ENCODE data around the gene TRAF2. TPM values are rescaled to one million over a fixed set of nuclear protein-coding genes. Genes with fewer than 3 reads are reported as not detected.

TRAF2 gene
- total and polyA plus RNA-seq, 2 donors (not counting 3 experiments of a cell fraction or from before 2014, with no cell fraction given) = 10.9 to 23.1 TPM

DNA sequence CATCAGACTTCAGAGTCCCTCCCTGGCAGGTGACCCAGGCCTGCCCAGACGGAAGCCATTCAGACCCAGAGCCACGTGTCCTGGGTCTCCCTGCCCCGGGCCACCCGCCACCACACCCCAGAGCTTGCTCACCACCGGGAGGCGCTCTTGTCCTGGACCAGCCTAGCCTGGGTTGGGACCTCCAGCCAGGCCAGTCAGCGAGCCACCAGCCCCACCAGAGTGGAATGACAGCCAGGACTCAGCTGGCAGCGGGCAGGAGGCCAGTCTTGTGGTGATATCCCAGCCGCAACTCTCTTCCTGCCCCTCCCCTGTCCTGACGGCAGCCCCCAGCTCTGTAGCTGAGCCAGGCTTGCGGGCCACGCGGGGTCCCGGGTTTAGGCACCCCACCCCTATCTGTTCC, 89.3 kb downstream of the TRAF2 start:
- H2AFZ ChIP-seq (ENCODE audit: low read depth, low read length) = no peak overlapping the region

More for the DNA sequence above, 89.3 kb downstream of the TRAF2 start:
- no peak for TF ChIP-seq FOS (IDR thresholded peaks at IDR 0.05; ENCODE audit: borderline replicate concordance, insufficient read depth, low read length)
- peak; percentile 24 to 35 for TF ChIP-seq CTCF (IDR thresholded peaks at IDR 0.05; ENCODE audit: extremely low read depth in 1 of 2, insufficient read depth in 1 of 2, low read depth in 1 of 2, low read length in 2 of 2)
- Histone ChIP-seq H3K4me3 (replicated peaks in 1 of 3; ENCODE audit: insufficient read depth in 1 of 3, low read depth in 1 of 3, low read length in 3 of 3) (no peak overlapping the region), H3K4me1 (ENCODE audit: control insufficient read depth, extremely low read depth, insufficient read depth, low read length) (no peaks in the 10 kb centered on the region), H3K27ac (ENCODE audit: insufficient read depth, low read depth, low read length) (no peak overlapping the region), H3K4me2 (ENCODE audit: insufficient read depth, low read length) (no peak overlapping the region), H3K36me3 (ENCODE audit: control insufficient read depth in 2 of 2, extremely low read depth in 1 of 2, insufficient read depth in 2 of 2, low read length in 2 of 2) (no peaks in the 10 kb centered on the region), H3K9me3 (replicated peaks; ENCODE audit: control insufficient read depth, insufficient read depth, low read length) (no peaks in the 10 kb centered on the region), H3K79me2 (ENCODE audit: control insufficient read depth, insufficient read depth, low read length) (no peaks in the 10 kb centered on the region), H3K27me3 (ENCODE audit: control insufficient read depth in 2 of 2, insufficient read depth in 2 of 2, low read length in 2 of 2) (no peaks in the 10 kb centered on the region), H3K9me1 (replicated peaks; ENCODE audit: control insufficient read depth, extremely low read depth, insufficient read depth, low read length) (no peaks in the 10 kb centered on the region), H3K9ac (replicated peaks; ENCODE audit: extremely low read depth, insufficient read depth, low read length) (no peak overlapping the region), H4K20me1 (replicated peaks; ENCODE audit: control insufficient read depth, extremely low read depth, insufficient read depth, low read length) (no peaks in the 10 kb centered on the region)
- no TSS peak for BruUV-seq (replicated peaks)
- DNase-seq (ENCODE audit: low read depth, low spot score) = no peak
- CTCF ChIA-PET = interaction anchor here (1.2 to 1.8 kb wide), 5 partner anchors 11 to 60 kb away, joined by 5 to 9 read pairs (median 6); partner anchors contain the start of gene PAXX
- dilution Hi-C loops (cut with MboI; ENCODE audit: extremely low pct_ligation_motif_present, low sequenced_read_pairs) (no loop called here), intact Hi-C loops (cut with micrococcal nuclease) (no loop called here)
- POLR2A ChIA-PET = no interaction called here
- no peak for FAIRE-seq

Small RNA genes within 50 kb of the gene (microRNA-seq; reads per million reads assigned to microRNA genes)
- 1.2 reads per million for gene MIR4479 (ENCODE audit: borderline number of aligned reads, borderline replicate concordance)

Small RNA genes within 50 kb of the gene (small RNA-seq; reads per million reads assigned to genes)
- gene MIR4479 (ENCODE audit: insufficient read depth, insufficient read length, low read depth, low replicate concordance) = not detected

Other genes with a start within 250 kb of the TRAF2 start
- gene EGFL7, start 223.6 kb upstream of the TRAF2 start, total RNA-seq = 1,042 and 1,043 TPM in 2 replicates
- gene EGFL7, start 223.6 kb upstream of the TRAF2 start, polyA plus RNA-seq = 1,377 and 1,605 TPM in 2 replicates
- 43.0 and 45.5 TPM in 2 replicates for gene AGPAT2, start 199.1 kb upstream of the TRAF2 start, total RNA-seq
- 55.3 and 72.1 TPM in 2 replicates for gene AGPAT2, start 199.1 kb upstream of the TRAF2 start, polyA plus RNA-seq
- gene DIPK1B, start 173.9 kb upstream of the TRAF2 start, total RNA-seq = 242 and 253 TPM in 2 replicates
- 441 and 642 TPM in 2 replicates for gene DIPK1B, start 173.9 kb upstream of the TRAF2 start, polyA plus RNA-seq
- not detected in 2 replicates for gene LCN10, start 143.6 kb upstream of the TRAF2 start, total RNA-seq
- gene LCN10, start 143.6 kb upstream of the TRAF2 start, polyA plus RNA-seq = not detected in 2 replicates
- not detected in 2 replicates for gene LCN6, start 138.0 kb upstream of the TRAF2 start, total RNA-seq
- 0.17 TPM in 1 of 2 replicates, not detected in the other for gene LCN6, start 138.0 kb upstream of the TRAF2 start, polyA plus RNA-seq
- not detected in 2 replicates for gene LCN8, start 128.3 kb upstream of the TRAF2 start, total RNA-seq
- not detected in 2 replicates for gene LCN8, start 128.3 kb upstream of the TRAF2 start, polyA plus RNA-seq
- not detected in 2 replicates for gene LCN15, start 122.0 kb upstream of the TRAF2 start, total RNA-seq
- gene LCN15, start 122.0 kb upstream of the TRAF2 start, polyA plus RNA-seq = not detected in 2 replicates
- gene TMEM141, start 95.2 kb upstream of the TRAF2 start, total RNA-seq = 43.2 and 44.9 TPM in 2 replicates
- 129 and 146 TPM in 2 replicates for gene TMEM141, start 95.2 kb upstream of the TRAF2 start, polyA plus RNA-seq
- gene CCDC183, start 90.2 kb upstream of the TRAF2 start, total RNA-seq = 0.37 TPM in 1 of 2 replicates, not detected in the other
- 0.50 and 0.60 TPM in 2 replicates for gene CCDC183, start 90.2 kb upstream of the TRAF2 start, polyA plus RNA-seq
- gene RABL6, start 78.6 kb upstream of the TRAF2 start, total RNA-seq = 112 TPM in 2 replicates
- gene RABL6, start 78.6 kb upstream of the TRAF2 start, polyA plus RNA-seq = 60.8 and 61.3 TPM in 2 replicates
- 1.3 and 1.7 TPM in 2 replicates for gene AJM1, start 44.0 kb upstream of the TRAF2 start, total RNA-seq
- gene AJM1, start 44.0 kb upstream of the TRAF2 start, polyA plus RNA-seq = 0.30 and 0.32 TPM in 2 replicates
- 139 and 165 TPM in 2 replicates for gene PHPT1, start 37.1 kb upstream of the TRAF2 start, total RNA-seq
- gene PHPT1, start 37.1 kb upstream of the TRAF2 start, polyA plus RNA-seq = 319 and 376 TPM in 2 replicates
- gene MAMDC4, start 34.2 kb upstream of the TRAF2 start, total RNA-seq = 7.2 and 7.7 TPM in 2 replicates
- 3.6 and 4.7 TPM in 2 replicates for gene MAMDC4, start 34.2 kb upstream of the TRAF2 start, polyA plus RNA-seq
- gene EDF1, start 20.2 kb upstream of the TRAF2 start, total RNA-seq = 356 and 388 TPM in 2 replicates
- gene EDF1, start 20.2 kb upstream of the TRAF2 start, polyA plus RNA-seq = 411 and 478 TPM in 2 replicates
- 95.6 and 97.3 TPM in 2 replicates for gene FBXW5, start 58.2 kb downstream of the TRAF2 start, total RNA-seq
- gene FBXW5, start 58.2 kb downstream of the TRAF2 start, polyA plus RNA-seq = 151 and 209 TPM in 2 replicates
- gene C8G, start 58.7 kb downstream of the TRAF2 start, total RNA-seq = 1.4 and 1.9 TPM in 2 replicates
- 0.47 and 0.70 TPM in 2 replicates for gene C8G, start 58.7 kb downstream of the TRAF2 start, polyA plus RNA-seq
- gene LCN12, start 65.8 kb downstream of the TRAF2 start, total RNA-seq = 0.35 TPM in 1 of 2 replicates, not detected in the other
- gene LCN12, start 65.8 kb downstream of the TRAF2 start, polyA plus RNA-seq = 0.52 and 0.62 TPM in 2 replicates
- not detected in 2 replicates for gene PTGDS, start 91.0 kb downstream of the TRAF2 start, total RNA-seq
- not detected in 2 replicates for gene PTGDS, start 91.0 kb downstream of the TRAF2 start, polyA plus RNA-seq
- gene LCNL1, start 96.5 kb downstream of the TRAF2 start, total RNA-seq = not detected in 2 replicates
- not detected in 2 replicates for gene LCNL1, start 96.5 kb downstream of the TRAF2 start, polyA plus RNA-seq
- gene PAXX, start 105.9 kb downstream of the TRAF2 start, total RNA-seq = 35.0 and 38.7 TPM in 2 replicates
- gene PAXX, start 105.9 kb downstream of the TRAF2 start, polyA plus RNA-seq = 34.0 and 49.9 TPM in 2 replicates
- not detected in 2 replicates for gene CLIC3, start 110.1 kb downstream of the TRAF2 start, total RNA-seq
- 2.3 and 4.1 TPM in 2 replicates for gene CLIC3, start 110.1 kb downstream of the TRAF2 start, polyA plus RNA-seq
- 20.0 and 23.4 TPM in 2 replicates for gene ABCA2, start 141.7 kb downstream of the TRAF2 start, total RNA-seq
- gene ABCA2, start 141.7 kb downstream of the TRAF2 start, polyA plus RNA-seq = 29.1 and 41.2 TPM in 2 replicates
- not detected in 2 replicates for gene FUT7, start 145.6 kb downstream of the TRAF2 start, total RNA-seq
- gene FUT7, start 145.6 kb downstream of the TRAF2 start, polyA plus RNA-seq = not detected in 2 replicates
- gene NPDC1, start 159.7 kb downstream of the TRAF2 start, total RNA-seq = 157 and 181 TPM in 2 replicates
- gene NPDC1, start 159.7 kb downstream of the TRAF2 start, polyA plus RNA-seq = 115 and 144 TPM in 2 replicates
- gene ENTPD2, start 167.5 kb downstream of the TRAF2 start, total RNA-seq = not detected in 2 replicates
- gene ENTPD2, start 167.5 kb downstream of the TRAF2 start, polyA plus RNA-seq = 0.03 TPM in 1 of 2 replicates, not detected in the other
- 24.3 and 27.8 TPM in 2 replicates for gene SAPCD2, start 184.0 kb downstream of the TRAF2 start, total RNA-seq
- 11.5 and 13.2 TPM in 2 replicates for gene SAPCD2, start 184.0 kb downstream of the TRAF2 start, polyA plus RNA-seq
- 38.1 and 41.7 TPM in 2 replicates for gene UAP1L1, start 191.0 kb downstream of the TRAF2 start, total RNA-seq
- gene UAP1L1, start 191.0 kb downstream of the TRAF2 start, polyA plus RNA-seq = 26.0 and 31.0 TPM in 2 replicates
- 67.7 and 75.3 TPM in 2 replicates for gene MAN1B1, start 200.5 kb downstream of the TRAF2 start, total RNA-seq
- gene MAN1B1, start 200.5 kb downstream of the TRAF2 start, polyA plus RNA-seq = 81.0 and 83.3 TPM in 2 replicates
- gene DPP7, start 228.2 kb downstream of the TRAF2 start, total RNA-seq = 118 and 149 TPM in 2 replicates
- 200 and 247 TPM in 2 replicates for gene DPP7, start 228.2 kb downstream of the TRAF2 start, polyA plus RNA-seq